GM18907 (cell line): Measurements from ENCODE around the gene DCTN1.

Source experiments
- ATAC-seq: cut with Tn5 transposase; IDR thresholded peaks from one replicate; pipeline ENCODE4 v1.9.1; 2021; ENCODE audit warnings: mild to moderate bottlenecking, moderate library complexity; ENCODE audit not compliant: unreplicated experiment

Gene DCTN1

GRCh38 chr2:74327627-74328026, 52.5 kb downstream of the DCTN1 start:
- no peak for ATAC-seq

GRCh38 chr2:74327199-74327598, 52.9 kb downstream of the DCTN1 start:
- ATAC-seq: no peak

GRCh38 chr2:74325815-74326214, 54.3 kb downstream of the DCTN1 start:
- no peak for ATAC-seq

GRCh38 chr2:74321737-74322136, 58.4 kb downstream of the DCTN1 start:
- no peak for ATAC-seq

GRCh38 chr2:74317701-74318100, 62.4 kb downstream of the DCTN1 start:
- ATAC-seq: no peak

GRCh38 chr2:74316627-74317295, 63.4 kb downstream of the DCTN1 start:
- no peak for ATAC-seq

- no peak for ATAC-seq
These were observed 66.0 kb downstream of the DCTN1 start for GRCh38 chr2:74314107-74314506.

GRCh38 chr2:74313497-74313896, 66.6 kb downstream of the DCTN1 start:
- ATAC-seq: no peak

GRCh38 chr2:74312913-74313312, 67.2 kb downstream of the DCTN1 start:
- no peak for ATAC-seq
